22Rv1 (cell line): Measurements from ENCODE around the gene DACH1.

Source experiments
- CTCF ChIP-seq: fragments of 450-650 bp; IDR thresholded peaks from 2 replicates; pipeline ENCODE4 v1.5.1; 2017; ENCODE audit warnings: mild to moderate bottlenecking
- ZFX ChIP-seq: fragments of 450-650 bp; IDR thresholded peaks from 2 replicates; pipeline ENCODE4 v1.6.1; 2017; ENCODE audit warnings: antibody characterized with exemption, borderline replicate concordance

GRCh38 chr13:71489041-71489440, 378.0 kb downstream of the DACH1 start:
- TF ChIP-seq CTCF: no peak
- no peak for TF ChIP-seq ZFX
